ENCODE measurements around the gene EFCAB8.
"Not testable (repeated sequence)": the region's sequence is repeated elsewhere in the genome, so short reads cannot be mapped to it uniquely, and the experiment has no call there.

The EFCAB8 gene

DNA sequence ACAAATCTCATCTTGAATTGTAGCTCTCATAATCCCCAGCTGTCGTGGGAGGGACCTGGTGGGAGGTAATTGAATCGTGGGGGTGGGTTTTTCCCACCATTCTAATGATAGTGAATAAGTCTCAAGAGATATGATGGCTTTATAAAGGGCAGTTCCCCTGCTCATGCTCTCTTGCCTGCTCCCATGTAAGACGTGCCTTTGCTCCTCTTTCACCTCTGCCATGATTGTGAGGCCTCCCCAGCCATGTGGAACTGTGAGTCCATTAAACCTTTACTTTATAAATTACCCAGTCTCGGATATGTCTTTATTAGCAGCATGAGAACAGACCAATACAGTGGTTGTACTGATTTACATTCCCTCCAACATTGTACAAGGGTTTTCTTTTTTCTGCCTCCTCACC lies 75.9 kb downstream of the EFCAB8 start:
- DNase-seq (ENCODE audit: low spot score), result no peak
- ChIA-PET CTCF (interaction anchor here (0.8 to 1.8 kb wide), 2 partner anchors 33 to 1134 kb away, joined by 3 to 4 read pairs; no protein-coding TSS in a partner anchor), POLR2A (ENCODE audit: low non-redundant PET) (no interaction called here)
- no peak overlapping the region for H3K27ac ChIP-seq
- TF ChIP-seq, protein P1, sequence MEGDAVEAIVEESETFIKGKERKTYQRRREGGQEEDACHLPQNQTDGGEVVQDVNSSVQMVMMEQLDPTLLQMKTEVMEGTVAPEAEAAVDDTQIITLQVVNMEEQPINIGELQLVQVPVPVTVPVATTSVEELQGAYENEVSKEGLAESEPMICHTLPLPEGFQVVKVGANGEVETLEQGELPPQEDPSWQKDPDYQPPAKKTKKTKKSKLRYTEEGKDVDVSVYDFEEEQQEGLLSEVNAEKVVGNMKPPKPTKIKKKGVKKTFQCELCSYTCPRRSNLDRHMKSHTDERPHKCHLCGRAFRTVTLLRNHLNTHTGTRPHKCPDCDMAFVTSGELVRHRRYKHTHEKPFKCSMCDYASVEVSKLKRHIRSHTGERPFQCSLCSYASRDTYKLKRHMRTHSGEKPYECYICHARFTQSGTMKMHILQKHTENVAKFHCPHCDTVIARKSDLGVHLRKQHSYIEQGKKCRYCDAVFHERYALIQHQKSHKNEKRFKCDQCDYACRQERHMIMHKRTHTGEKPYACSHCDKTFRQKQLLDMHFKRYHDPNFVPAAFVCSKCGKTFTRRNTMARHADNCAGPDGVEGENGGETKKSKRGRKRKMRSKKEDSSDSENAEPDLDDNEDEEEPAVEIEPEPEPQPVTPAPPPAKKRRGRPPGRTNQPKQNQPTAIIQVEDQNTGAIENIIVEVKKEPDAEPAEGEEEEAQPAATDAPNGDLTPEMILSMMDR (conservative IDR thresholded peaks at IDR 0.05; ENCODE audit: low read depth), result no peak

DNA sequence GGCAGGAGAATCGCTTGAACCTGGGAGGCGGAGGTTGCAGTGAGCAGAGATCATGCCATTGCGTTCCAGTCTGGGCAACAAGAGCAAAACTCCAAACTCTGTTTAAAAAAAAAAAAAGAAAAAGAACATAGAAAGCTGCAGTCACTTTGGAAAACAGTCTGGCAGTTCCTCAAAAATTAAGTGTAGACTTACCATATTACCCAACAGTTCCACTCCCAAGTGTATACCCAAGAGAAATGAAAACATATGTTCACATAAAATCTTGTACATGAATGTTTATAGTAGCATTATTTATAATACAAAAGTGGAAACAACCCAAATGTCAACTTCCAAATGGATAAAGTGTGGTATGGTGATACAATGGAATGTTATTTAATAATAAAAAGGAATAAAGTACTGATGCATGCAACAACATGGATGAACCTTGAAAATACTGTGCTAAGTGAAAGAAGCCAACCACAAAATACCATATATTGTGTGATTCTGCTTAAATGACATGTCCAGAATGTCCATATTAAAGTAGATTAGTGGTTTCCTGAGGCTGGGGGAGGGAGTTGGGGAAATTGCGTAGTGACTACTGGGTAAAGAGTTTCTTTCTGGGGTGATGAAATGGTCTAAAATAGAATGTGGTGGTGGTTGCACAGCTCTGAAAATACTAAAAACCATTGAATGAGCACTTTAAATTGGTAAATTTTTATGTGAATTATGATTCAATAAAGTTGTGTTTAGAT lies 82.6 kb downstream of the EFCAB8 start:
- CTCF ChIA-PET, result interaction anchor here (0.6 to 0.9 kb wide), 2 partner anchors 151 to 267 kb away, joined by 3 read pairs; partner anchors contain the start of gene C20orf203
- no peak for DNase-seq (ENCODE audit: low spot score)
- POLR2A ChIA-PET (ENCODE audit: low non-redundant PET), result no interaction called here
- no peak overlapping the region for H3K27ac ChIP-seq
- TF ChIP-seq, protein P1 (conservative IDR thresholded peaks at IDR 0.05; ENCODE audit: low read depth), result no peak

- DNase-seq (ENCODE audit: low spot score), result no peak
- ChIA-PET POLR2A (ENCODE audit: low non-redundant PET) (no interaction called here), CTCF (interaction anchor here (0.6 to 2.7 kb wide), 2 partner anchors 11 to 42 kb away, joined by 3 to 10 read pairs; no protein-coding TSS in a partner anchor)
- TF ChIP-seq, protein P1 (conservative IDR thresholded peaks at IDR 0.05; ENCODE audit: low read depth), result no peak
- H3K27ac ChIP-seq, result no peak overlapping the region
These were observed 84.8 kb downstream of the EFCAB8 start for GRCh38 chr20:32943490-32944052.

GRCh38 chr20:32945710-32946221 lies 87.0 kb downstream of the EFCAB8 start:
- DNase-seq (ENCODE audit: low spot score), result peak; percentile 63
- H3K27ac ChIP-seq, result no peak overlapping the region
- TF ChIP-seq, protein P1 (conservative IDR thresholded peaks at IDR 0.05; ENCODE audit: low read depth), result peak; percentile 63
- ChIA-PET POLR2A (ENCODE audit: low non-redundant PET) (no interaction called here), CTCF (interaction anchor here (0.6 to 2.7 kb wide), 25 partner anchors 9 to 1012 kb away, joined by 3 to 21 read pairs (median 4); no protein-coding TSS in a partner anchor)

- no peak overlapping the region for H3K27ac ChIP-seq
- no peak for DNase-seq (ENCODE audit: low spot score)
- ChIA-PET CTCF (interaction anchor here (0.6 to 2.7 kb wide), 7 partner anchors 17 to 1011 kb away, joined by 4 to 21 read pairs (median 5); no protein-coding TSS in a partner anchor), POLR2A (ENCODE audit: low non-redundant PET) (no interaction called here)
- TF ChIP-seq, protein P1 (conservative IDR thresholded peaks at IDR 0.05; ENCODE audit: low read depth), result no peak
These were observed 87.9 kb downstream of the EFCAB8 start for GRCh38 chr20:32946629-32947028.

DNA sequence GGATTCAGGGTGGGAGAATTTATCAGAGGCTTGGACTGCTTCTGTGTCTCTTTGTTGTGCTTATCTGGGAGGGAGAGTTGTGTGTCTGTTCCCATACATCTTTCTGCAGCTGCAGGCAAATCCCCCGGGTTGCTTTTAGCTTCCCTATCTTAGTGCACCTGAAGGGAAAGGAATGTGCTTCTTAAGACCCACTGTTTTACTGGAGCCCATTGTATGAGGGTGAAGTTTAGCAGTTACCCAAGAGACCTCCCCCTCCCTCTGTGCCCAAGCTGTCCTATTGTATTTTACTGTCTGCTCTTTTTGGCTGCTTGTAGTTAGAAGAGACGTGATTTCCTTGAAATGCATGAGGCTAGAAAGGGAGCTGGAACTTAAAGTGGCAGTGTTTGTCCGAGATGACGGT lies 91.8 kb downstream of the EFCAB8 start:
- CTCF ChIA-PET, result interaction anchor here (1.0 to 1.4 kb wide), 2 partner anchors 154 to 161 kb away, joined by 3 to 4 read pairs; no protein-coding TSS in a partner anchor
- H3K27ac ChIP-seq; DNase-seq (ENCODE audit: low spot score): not testable (repeated sequence)
- POLR2A ChIA-PET (ENCODE audit: low non-redundant PET), result interaction anchor here (0.7 kb wide), 1 partner anchor 1250 kb away, joined by 3 read pairs; no protein-coding TSS in a partner anchor
